MM.1S (cell line): Measurements from ENCODE around the gene NOS3.

Experiments
- EZH2 ChIP-seq: fragments of 300-600 bp; sonication (generic); optimal IDR thresholded peaks from 2 replicates; pipeline ENCODE3; 2017; ENCODE audit warnings: low read depth, mild to moderate bottlenecking, antibody characterized with exemption, low read length, mixed read lengths
- TF ChIP-seq, protein P1 (sequence below): fragments of 300-600 bp; sonication (generic); IDR thresholded peaks from 2 replicates; pipeline ENCODE4 v1.5.1; 2016; ENCODE audit warnings: antibody characterized with exemption, low read length, mixed read lengths

DNA sequence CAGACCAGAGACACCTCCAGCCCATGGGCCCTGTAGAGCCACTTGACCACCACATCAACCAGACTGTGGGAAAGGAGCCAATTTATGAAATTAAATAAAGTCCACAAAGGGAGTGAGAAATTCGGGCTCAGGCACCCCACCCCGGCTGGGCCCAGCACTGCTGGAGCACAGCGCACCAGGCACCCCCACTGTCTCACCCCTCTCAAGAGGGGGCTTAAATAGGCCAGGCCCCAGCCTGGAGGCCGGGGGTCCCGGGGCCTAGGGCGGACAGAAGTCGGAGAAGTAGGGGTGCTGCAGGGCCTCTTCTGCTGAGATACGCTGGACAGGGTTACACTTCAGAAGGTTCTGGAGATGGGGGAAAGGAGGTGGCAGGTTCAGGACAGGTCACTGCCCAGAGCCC, 62.9 kb downstream of the NOS3 start:
- no peak for TF ChIP-seq EZH2
- TF ChIP-seq, protein P1, sequence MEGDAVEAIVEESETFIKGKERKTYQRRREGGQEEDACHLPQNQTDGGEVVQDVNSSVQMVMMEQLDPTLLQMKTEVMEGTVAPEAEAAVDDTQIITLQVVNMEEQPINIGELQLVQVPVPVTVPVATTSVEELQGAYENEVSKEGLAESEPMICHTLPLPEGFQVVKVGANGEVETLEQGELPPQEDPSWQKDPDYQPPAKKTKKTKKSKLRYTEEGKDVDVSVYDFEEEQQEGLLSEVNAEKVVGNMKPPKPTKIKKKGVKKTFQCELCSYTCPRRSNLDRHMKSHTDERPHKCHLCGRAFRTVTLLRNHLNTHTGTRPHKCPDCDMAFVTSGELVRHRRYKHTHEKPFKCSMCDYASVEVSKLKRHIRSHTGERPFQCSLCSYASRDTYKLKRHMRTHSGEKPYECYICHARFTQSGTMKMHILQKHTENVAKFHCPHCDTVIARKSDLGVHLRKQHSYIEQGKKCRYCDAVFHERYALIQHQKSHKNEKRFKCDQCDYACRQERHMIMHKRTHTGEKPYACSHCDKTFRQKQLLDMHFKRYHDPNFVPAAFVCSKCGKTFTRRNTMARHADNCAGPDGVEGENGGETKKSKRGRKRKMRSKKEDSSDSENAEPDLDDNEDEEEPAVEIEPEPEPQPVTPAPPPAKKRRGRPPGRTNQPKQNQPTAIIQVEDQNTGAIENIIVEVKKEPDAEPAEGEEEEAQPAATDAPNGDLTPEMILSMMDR, result no peak
